HCT116 (cell line): ENCODE data around the gene NFIA. TPM values are rescaled to one million over a fixed set of nuclear protein-coding genes. Genes with fewer than 3 reads are reported as not detected.

ENCODE experiments used
- ATAC-seq: fragments of 200-7000 bp; cut with Tn5 transposase; 2 replicates; pipeline ENCODE4 v1.9.1; 2020; ENCODE audit warnings: mild to moderate bottlenecking, moderate library complexity
- BruUV-seq: library from RNA; stranded (reverse); fragments of 400-500 nt; replicated peaks from 2 replicates; lab custom pipeline; 2021; lab: Mats Ljungman, UMichigan
- CTCF ChIA-PET: fragments of 300-600 bp; sonication (Branson Sonifier 250); formaldehyde crosslinking; loops from one replicate; lab custom pipeline; 2021; ENCODE audit warnings: antibody characterized with exemption; lab: Charles Lee
- POLR2A ChIA-PET: fragments of 300-600, 350-600 bp; sonication (Branson Sonifier 250); formaldehyde crosslinking; loops from one replicate; lab custom pipeline; 2021; ENCODE audit warnings: antibody characterized with exemption; lab: Charles Lee
- RAD21 ChIA-PET, 2 experiments: fragments of 300-600 bp; sonication (Branson Sonifier 250); formaldehyde crosslinking; loops; one replicate each; lab custom pipeline; 2023; ENCODE audit warnings: low total read pairs in 2 of 2; ENCODE audit not compliant: uncharacterized antibody in 2 of 2, unreplicated experiment in 2 of 2, low non-redundant PET in 1 of 2; lab: Charles Lee
- DNase-seq: peaks from one replicate; pipeline ENCODE4 v3.0.0-alpha.2; 2010; ENCODE audit warnings: low read depth, low spot score
- H2AFZ ChIP-seq: fragments of 200-600 bp; shearing (Covaris generic), sonication (generic); 2 replicates; pipeline ENCODE4 v1.6.1; 2017; ENCODE audit warnings: low read depth, mixed run types, mixed read lengths, antibody characterized with exemption, low read length; ENCODE audit not compliant: poor library complexity, severe bottlenecking
- H3K27ac ChIP-seq: 2 replicates; pipeline ENCODE4 v1.5.1; 2012; ENCODE audit warnings: low read depth, low read length
- H3K27me3 ChIP-seq: fragments of 200-600 bp; sonication (generic); 2 replicates; pipeline ENCODE4 v1.6.1; 2016; ENCODE audit warnings: mixed run types, low read length, mixed read lengths; ENCODE audit not compliant: insufficient read depth
- H3K36me3 ChIP-seq, 2 experiments: fragments of 200-500 bp in 1 of 2; fragments of 200-600 bp in 1 of 2; sonication (Bioruptor generic) in 1 of 2; sonication (generic) in 1 of 2; 2 replicates each; pipeline versions ENCODE4 v1.5.1 to v1.6.1; 2014 to 2016; ENCODE audit warnings: low read length in 2 of 2, inconsistent platforms in 1 of 2, mixed read lengths in 1 of 2, mixed run types in 1 of 2; ENCODE audit not compliant: insufficient read depth in 2 of 2, control insufficient read depth in 1 of 2
- H3K4me1 ChIP-seq, 2 experiments: fragments of 200-600 bp in 1 of 2; sonication (generic) in 1 of 2; 2 replicates each; pipeline versions ENCODE4 v1.5.1 to v1.6.1; 2012 to 2017; ENCODE audit warnings: low read length in 2 of 2, inconsistent platforms in 1 of 2, mild to moderate bottlenecking in 1 of 2, mixed read lengths in 1 of 2, mixed run types in 1 of 2, moderate library complexity in 1 of 2; ENCODE audit not compliant: insufficient read depth in 2 of 2, control insufficient read depth in 1 of 2
- H3K4me2 ChIP-seq: fragments of 200-600 bp; sonication (generic); 2 replicates; pipeline ENCODE4 v1.6.1; 2017; ENCODE audit warnings: mixed run types, low read length, mixed read lengths
- H3K4me3 ChIP-seq, 2 experiments: fragments of 200-600 bp in 1 of 2; sonication (generic) in 1 of 2; replicated peaks in 1 of 2; 2 replicates each; pipeline ENCODE4 v1.5.1; 2011 to 2016; ENCODE audit warnings: low read length in 2 of 2, control low read depth in 1 of 2, low read depth in 1 of 2, mild to moderate bottlenecking in 1 of 2, mixed read lengths in 1 of 2, mixed run types in 1 of 2
- H3K79me2 ChIP-seq: fragments of 200-600 bp; sonication (generic); 2 replicates; pipeline ENCODE4 v1.6.1; 2017; ENCODE audit warnings: mild to moderate bottlenecking, mixed run types, low read length, moderate library complexity, mixed read lengths; ENCODE audit not compliant: insufficient read depth
- H3K9ac ChIP-seq: fragments of 200-600 bp; sonication (generic); 2 replicates; pipeline ENCODE4 v1.6.1; 2016; ENCODE audit warnings: low read length, mixed read lengths
- H3K9me2 ChIP-seq: fragments of 200-600 bp; sonication (generic), shearing (Covaris generic); 2 replicates; pipeline ENCODE4 v1.6.1; 2017; ENCODE audit warnings: mixed run types, mild to moderate bottlenecking, moderate library complexity; ENCODE audit not compliant: insufficient read depth
- H3K9me3 ChIP-seq, 2 experiments: fragments of 200-500 bp in 1 of 2; fragments of 200-600 bp in 1 of 2; sonication (Bioruptor generic) in 1 of 2; sonication (generic) in 1 of 2; 2 replicates each; pipeline ENCODE4 v1.6.1; 2014 to 2017; ENCODE audit warnings: low read length in 2 of 2, mixed read lengths in 2 of 2, inconsistent platforms in 1 of 2, low read depth in 1 of 2, mild to moderate bottlenecking in 1 of 2, mixed run types in 1 of 2, moderate library complexity in 1 of 2; ENCODE audit not compliant: control insufficient read depth in 1 of 2, insufficient read depth in 1 of 2
- H4K20me1 ChIP-seq: fragments of 200-600 bp; sonication (generic), shearing (Covaris generic); 2 replicates; pipeline ENCODE4 v1.6.1; 2017; ENCODE audit warnings: mixed run types, mild to moderate bottlenecking, moderate library complexity; ENCODE audit not compliant: insufficient read depth
- ATF3 ChIP-seq: IDR thresholded peaks from 2 replicates; pipeline ENCODE4 v1.6.1; 2012
- CEBPB ChIP-seq: IDR thresholded peaks from 2 replicates; pipeline ENCODE4 v1.6.1; 2012; ENCODE audit warnings: low read depth
- EGR1 ChIP-seq: IDR thresholded peaks from 2 replicates; pipeline ENCODE4 v1.6.1; 2012; ENCODE audit warnings: low read depth
- EZH2 ChIP-seq: fragments of 200-600 bp; sonication (generic); IDR thresholded peaks from 2 replicates; pipeline ENCODE4 v1.6.1; 2017; ENCODE audit warnings: antibody characterized with exemption, mixed run types
- JUND ChIP-seq: IDR thresholded peaks from 2 replicates; pipeline ENCODE4 v1.6.1; 2012
- POLR2A ChIP-seq: IDR thresholded peaks from 2 replicates; pipeline ENCODE4 v1.7.0; 2011; ENCODE audit warnings: borderline replicate concordance; ENCODE audit not compliant: insufficient read depth, insufficient read length; ENCODE audit errors: extremely low read depth
- POLR2AphosphoS5 ChIP-seq: IDR thresholded peaks from 2 replicates; pipeline ENCODE4 v1.6.1; 2011; ENCODE audit warnings: mild to moderate bottlenecking, low read depth, low read length, moderate library complexity
- RAD21 ChIP-seq: IDR thresholded peaks from 2 replicates; pipeline ENCODE4 v1.6.1; 2012; ENCODE audit warnings: low read depth, mild to moderate bottlenecking
- ZBTB33 ChIP-seq: IDR thresholded peaks from 2 replicates; pipeline ENCODE4 v1.6.1; 2011; ENCODE audit warnings: mild to moderate bottlenecking, low read length, moderate library complexity; ENCODE audit not compliant: insufficient replicate concordance; ENCODE audit errors: extremely low read depth
- intact Hi-C: fragments of 100-400 bp; cut with micrococcal nuclease; formaldehyde crosslinking; loops from 2 replicates; pipeline ENCODE4 v1.10.0; 2022
- total RNA-seq: library from RNA; stranded (reverse); gene quantifications from one replicate; pipeline ENCODE4 v1.2.1, GENCODE V29; 2021; ENCODE audit not compliant: unreplicated experiment

NFIA gene
- total RNA-seq, 1 experiment from 2014 or later, result 17.2 TPM

GRCh38 chr1:61446531-61446991, 364.2 kb downstream of the NFIA start:
- ChIA-PET RAD21 (no interaction called here), CTCF (no interaction called here), POLR2A (interaction anchor here (1.0 kb wide), 1 partner anchor 397 kb away, joined by 3 read pairs; no protein-coding TSS in a partner anchor)
- Histone ChIP-seq H3K9me2 (no peaks in the 10 kb centered on the region), H3K27ac (no peak overlapping the region), H3K9ac (no peak overlapping the region), H3K4me3 (no peak overlapping the region), H3K4me1 (no peaks in the 10 kb centered on the region), H3K9me3 (no peaks in the 10 kb centered on the region), H4K20me1 (no peaks in the 10 kb centered on the region), H2AFZ (no peak overlapping the region), H3K36me3 (no peaks in the 10 kb centered on the region), H3K79me2 (no peaks in the 10 kb centered on the region), H3K4me2 (no peak overlapping the region), H3K27me3 (no peaks in the 10 kb centered on the region)
- TF ChIP-seq ATF3, result no peak
- TF ChIP-seq EZH2, result no peak
- no peak for TF ChIP-seq RAD21
- TF ChIP-seq JUND, result no peak
- no peak for TF ChIP-seq ZBTB33
- TF ChIP-seq POLR2AphosphoS5, result no peak
- no peak for TF ChIP-seq POLR2A
- no peak for TF ChIP-seq EGR1
- TF ChIP-seq CEBPB, result no peak
- intact Hi-C loops, result no loop called here
- BruUV-seq, result no TSS peak
- ATAC-seq, result no peak
- DNase-seq, result no peak
